ENCODE results near the gene CHRM2. TPM values are rescaled to one million over a fixed set of nuclear protein-coding genes. Genes with fewer than 3 reads are reported as not detected.

The CHRM2 gene
- total and polyA plus RNA-seq, 2 of the 8 experiments (the other 6 are each of a cell fraction or from before 2014, with no cell fraction given) = 0.17 to 0.32 TPM

DNA sequence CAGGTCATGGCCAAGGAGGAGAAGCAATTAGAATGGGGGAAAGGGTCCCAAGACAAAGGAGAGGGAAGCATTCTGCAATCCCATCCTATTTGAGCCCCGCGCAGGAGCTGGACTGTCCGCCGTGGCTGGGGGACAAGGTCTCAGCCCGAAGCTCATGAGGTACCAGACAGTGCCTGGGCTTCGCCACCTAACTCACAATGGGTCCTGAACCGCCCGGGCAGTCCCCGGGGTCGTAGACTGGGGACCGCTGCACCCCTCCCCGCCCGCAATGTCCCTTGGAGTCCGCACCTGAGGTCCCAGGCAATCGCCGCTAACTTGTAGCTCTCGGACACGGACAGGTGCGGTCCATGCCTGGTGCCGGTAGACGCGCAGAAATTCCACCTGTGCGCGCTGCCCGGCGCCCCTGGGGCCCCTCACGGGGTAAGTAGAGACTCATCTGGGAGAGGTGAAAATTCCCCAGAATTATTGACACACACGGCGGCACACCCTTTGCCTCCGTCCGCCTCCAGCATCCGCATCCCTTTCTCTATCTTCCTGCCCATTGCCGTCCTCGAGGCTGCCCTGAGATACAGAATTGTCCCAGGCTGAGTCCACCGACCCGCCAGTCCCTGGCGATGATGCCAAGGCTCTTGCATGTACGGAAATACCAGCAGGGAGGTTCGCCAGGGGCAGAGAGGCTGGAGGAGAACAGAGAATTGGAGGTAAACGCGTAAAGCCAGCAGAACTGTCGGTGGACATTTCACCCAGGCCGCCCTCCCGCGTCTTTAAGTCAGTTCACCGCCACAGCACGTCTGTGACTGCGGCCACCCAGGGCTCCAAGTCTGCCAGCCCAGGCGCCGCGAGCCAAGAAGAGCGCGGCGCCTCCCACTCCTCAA is 1.8 kb downstream of the CHRM2 start:
- DNase-seq (ENCODE audit: low read depth in 1 of 2, low spot score in 2 of 2) = peak in 1 of 2 experiments; percentile 59

More for the DNA sequence above, 1.8 kb downstream of the CHRM2 start:
- Histone ChIP-seq H3K4me1 (replicated peaks in 1 of 4; ENCODE audit: control insufficient read depth in 3 of 4, insufficient read depth in 4 of 4, low read length in 3 of 4) (peaks cover 0 to 23% (median 14%) of the 10 kb centered on the region in 4 experiments; a peak in 6 of 7 replicates), H2AFZ (ENCODE audit: low read length) (0 out of 2 replicates have a peak overlapping the region, but pooled peaks have one; percentile 10), H3K27ac (ENCODE audit: low read depth, low read length) (no peak overlapping the region), H2BK12ac (ENCODE audit: low read depth, low read length) (no peak overlapping the region), H3K14ac (ENCODE audit: insufficient read length) (no peak overlapping the region), H4K8ac (ENCODE audit: extremely low read depth, insufficient read depth, low read length) (no peak overlapping the region), H3K23ac (ENCODE audit: insufficient read length) (no peak overlapping the region), H3K4ac (replicated peaks; ENCODE audit: insufficient read length, low read depth, low read length) (no peak overlapping the region), H3K79me1 (ENCODE audit: low read depth, low read length) (no peaks in the 10 kb centered on the region), H3K9ac (replicated peaks in 1 of 4; ENCODE audit: extremely low read depth in 1 of 4, low read depth in 3 of 4, low read length in 3 of 4) (no peak overlapping the region), H3K4me3 (ENCODE audit: extremely low read depth in 1 of 4, insufficient read depth in 2 of 4, low read depth in 3 of 4, low read length in 4 of 4) (peak overlapping the region; percentile 48 to 63 (median 58)), H3K36me3 (ENCODE audit: control insufficient read depth in 2 of 4, insufficient read depth in 4 of 4, low read length in 3 of 4) (no peaks in the 10 kb centered on the region), H4K20me1 (replicated peaks in 1 of 2; ENCODE audit: control insufficient read depth in 1 of 2, insufficient read depth in 2 of 2, low read length in 2 of 2) (peaks cover 0 to 4% of the 10 kb centered on the region in 2 experiments), H2BK120ac (replicated peaks; ENCODE audit: low read depth, low read length) (no peak overlapping the region), H4K5ac (ENCODE audit: insufficient read length, low read depth, low read length) (no peak overlapping the region), H3K4me2 (ENCODE audit: insufficient read depth in 1 of 2, low read depth in 2 of 2, low read length in 2 of 2) (peak overlapping the region; percentile 98 to 99), H4K91ac (replicated peaks; ENCODE audit: insufficient read length, low read length) (no peak overlapping the region), H2AK5ac (ENCODE audit: low read depth, low read length) (no peak overlapping the region), H3K9me3 (ENCODE audit: insufficient read depth in 2 of 2, low read depth in 1 of 2, low read length in 1 of 2) (no peaks in the 10 kb centered on the region), H3K27me3 (replicated peaks in 1 of 4; ENCODE audit: control insufficient read depth in 3 of 4, extremely low read depth in 1 of 4, insufficient read depth in 3 of 4, low read length in 3 of 4) (peaks cover 40 to 55% (median 48%) of the 10 kb centered on the region in 4 experiments), H3K18ac (ENCODE audit: extremely low read depth, low read length) (no peak overlapping the region; the same call in 1 of the 2 replicates), H3K79me2 (ENCODE audit: control insufficient read depth in 1 of 2, insufficient read depth in 2 of 2, low read length in 2 of 2) (no peaks in the 10 kb centered on the region), H3K56ac (replicated peaks; ENCODE audit: insufficient read length, low read depth, low read length) (no peak overlapping the region), H2BK15ac (ENCODE audit: low read length) (no peak overlapping the region), H2BK5ac (ENCODE audit: low read depth, low read length) (no peak overlapping the region), H2BK20ac (ENCODE audit: low read length) (no peak overlapping the region), H3K23me2 (ENCODE audit: low read depth, low read length) (peaks cover 24% of the 10 kb centered on the region)
- no peak for FAIRE-seq
- WGBS, 2 experiments (ENCODE audit: extremely low coverage in 1 of 2, insufficient coverage in 1 of 2, insufficient read length in 1 of 2, insufficient replicate concordance in 2 of 2, low coverage in 1 of 2, low lambda C conversion rate in 2 of 2, missing lambda C conversion rate in 1 of 2) = 6% methylated on average over 48 of the region's 54 CpGs; no CpG with 5 or more reads in 1 of the 2 experiments
- ChIA-PET POLR2A (ENCODE audit: partially characterized antibody) (no interaction called here), CTCF (ENCODE audit: partially characterized antibody) (interaction anchor here (0.7 to 1.9 kb wide), 6 partner anchors 11 to 745 kb away, joined by 3 to 9 read pairs (median 4); no protein-coding TSS in a partner anchor)
- TF ChIP-seq SIX5 (IDR thresholded peaks at IDR 0.05; ENCODE audit: low read depth, low read length) = no peak
- no peak for TF ChIP-seq KDM5A (IDR thresholded peaks at IDR 0.05; ENCODE audit: low read length)
- TF ChIP-seq BCL11A (IDR thresholded peaks at IDR 0.05; ENCODE audit: low read depth in 2 of 2, low read length in 2 of 2) = no peak
- no peak for TF ChIP-seq GTF2F1 (IDR thresholded peaks at IDR 0.05; ENCODE audit: borderline replicate concordance, low read depth, low read length)
- TF ChIP-seq SUZ12 (IDR thresholded peaks at IDR 0.05; ENCODE audit: low read length) = peak; percentile 73
- no peak for TF ChIP-seq CBX8 (IDR thresholded peaks at IDR 0.05; ENCODE audit: borderline replicate concordance, low read depth, low read length)
- TF ChIP-seq ASH2L (IDR thresholded peaks at IDR 0.05; ENCODE audit: low read length) = peak; percentile 10

Data from H1 (cell line).